Spleen (tissue), 11 donors: ENCODE measurements around the gene SLC25A29. TPM values are rescaled to one million over a fixed set of nuclear protein-coding genes. Genes with fewer than 3 reads are reported as not detected.
"Not testable (repeated sequence)": the region's sequence is repeated elsewhere in the genome, so short reads cannot be mapped to it uniquely, and the experiment has no call there.

Experiments
- DNase-seq: peaks from one replicate; pipeline ENCODE4 v3.0.0-alpha.2; 2020
- H3K27ac ChIP-seq, 8 donors: fragments of 200-600 bp; sonication (generic) in 7 of 8; 1 replicate in 4 of 8; 2 replicates in 4 of 8; pipeline versions ENCODE4 v1.5.0 to v1.8.0; 2016 to 2021; ENCODE audit warnings: inconsistent platforms in 4 of 8, mild to moderate bottlenecking in 4 of 8, moderate library complexity in 1 of 8
- H3K27me3 ChIP-seq, 7 donors: fragments of 200-600 bp; sonication (generic) in 6 of 7; replicated peaks in 1 of 7; 1 replicate in 4 of 7; 2 replicates in 3 of 7; pipeline versions ENCODE4 v1.5.0 to v1.8.0; 2016 to 2021; ENCODE audit warnings: inconsistent platforms in 3 of 7, mild to moderate bottlenecking in 1 of 7
- H3K36me3 ChIP-seq, 6 donors: fragments of 200-600 bp; sonication (generic) in 5 of 6; 1 replicate in 4 of 6; 2 replicates in 2 of 6; pipeline versions ENCODE4 v1.5.0 to v1.8.0; 2016 to 2021; ENCODE audit warnings: inconsistent platforms in 2 of 6
- H3K4me1 ChIP-seq, 6 donors: fragments of 200-600 bp; sonication (generic) in 5 of 6; 1 replicate in 3 of 6; 2 replicates in 3 of 6; pipeline versions ENCODE4 v1.5.0 to v1.8.0; 2016 to 2021; ENCODE audit warnings: inconsistent platforms in 3 of 6
- H3K4me3 ChIP-seq, 8 donors: fragments of 200-600 bp; sonication (generic) in 7 of 8; 1 replicate in 4 of 8; 2 replicates in 4 of 8; pipeline versions ENCODE4 v1.5.0 to v1.8.0; 2016 to 2021; ENCODE audit warnings: inconsistent platforms in 4 of 8, mild to moderate bottlenecking in 4 of 8, moderate library complexity in 2 of 8
- H3K9me3 ChIP-seq, 8 donors: fragments of 200-600 bp; sonication (generic) in 7 of 8; 1 replicate in 4 of 8; 2 replicates in 4 of 8; pipeline versions ENCODE4 v1.5.0 to v1.8.0; 2016 to 2021; ENCODE audit warnings: inconsistent platforms in 4 of 8
- CTCF ChIP-seq, 11 experiments: fragments of 200-600 bp in 7 of 11; fragments of 450-650 bp in 4 of 11; sonication (generic) in 4 of 11; IDR thresholded peaks in 8 of 11; conservative IDR thresholded peaks in 3 of 11; 1 replicate in 7 of 11; 2 replicates in 4 of 11; pipeline versions ENCODE4 v1.4.0 to v1.8.0; 2016 to 2021; ENCODE audit warnings: antibody characterized with exemption in 11 of 11, inconsistent platforms in 4 of 11, mild to moderate bottlenecking in 1 of 11
- POLR2A ChIP-seq, 3 donors: fragments of 450-650 bp; IDR thresholded peaks; one replicate each; pipeline ENCODE4 v1.5.1; 2017; ENCODE audit warnings: antibody characterized with exemption in 3 of 3, mild to moderate bottlenecking in 1 of 3
- POLR2AphosphoS5 ChIP-seq, 3 donors: sonication (generic); formaldehyde crosslinking; IDR thresholded peaks; one replicate each; pipeline ENCODE4 v1.5.1; 2017; ENCODE audit warnings: antibody characterized with exemption in 3 of 3
- whole genome bisulfite sequencing, 5 donors: extraction: QIAGEN DNeasy Blood & Tissue Kit in 3 of 5; methylation state at CpG; one replicate each; pipeline versions ENCODE4 v1.1.5 to v1.1.7; 2013 to 2018; 5-methylcytosine and 5-hydroxymethylcytosine counted together
- intact Hi-C: fragments of 100-400 bp; cut with DNase I; formaldehyde crosslinking; loops from one replicate; pipeline ENCODE4 v1.15.0; 2023; ENCODE audit warnings: low total_unique reads
- polyA plus RNA-seq, 3 donors: library from polyadenylated mRNA; stranded (reverse); fragments of 200-250 nt; gene quantifications; one replicate each; pipeline ENCODE4 v1.2.1, GENCODE V29; 2013
- total RNA-seq, 7 donors: library from RNA; depleted of rRNA in 3 of 7; stranded (reverse); fragments of >200 nt in 3 of 7; fragmentation: NEBNext Ultra II Directional in 4 of 7; extraction: Animal tissue kit (Norgen Biotek cat#: 25700) in 4 of 7; gene quantifications; one replicate each; pipeline versions ENCODE4 v1.1.0 to v1.2.1, GENCODE V29; 2016 to 2021
- donor health status: healthy with polysubstance abuse.
- donor health status: DM: no; HTN: no; CAD: no; lungs with moderate emphysema.
- donor health status: DM: no; HTN: no; CAD: no.
- donor health status: Bipolar disorder and iron deficiency.
- donor health status: healthy.
- donor health status: DM: no; HTN: no; CAD: no.
- donor health status: DM: yes; HTN: yes; CAD: no.

SLC25A29 gene
- total and polyA plus RNA-seq, 10 donors, result 19.6 to 52.9 (median 32.5) TPM

- H3K4me3 ChIP-seq, result no peak overlapping the region
- no peak overlapping the region for H3K27ac ChIP-seq
- H3K36me3 ChIP-seq, result peaks cover 0 to 22% (median 10%) of the 10 kb centered on the region in 6 donors
- peak; percentile 47 for DNase-seq
- intact Hi-C loops, result loop anchor here (10.0 kb wide), 1 partner anchor 86 kb away; the partner anchor contains the start of gene WDR25
- no peaks in the 10 kb centered on the region for H3K9me3 ChIP-seq
- TF ChIP-seq CTCF (IDR thresholded peaks at IDR 0.05 in 8 of 11, conservative IDR thresholded peaks at IDR 0.05 in 3 of 11) (no peak), POLR2AphosphoS5 (IDR thresholded peaks at IDR 0.05) (no peak), POLR2A (IDR thresholded peaks at IDR 0.05) (no peak)
- 80 to 90% (median 84%) methylated on average over 12 of the region's 12 CpGs for WGBS, 5 donors
- no peaks in the 10 kb centered on the region for H3K27me3 ChIP-seq
- H3K4me1 ChIP-seq, result peaks cover 7 to 58% (median 27%) of the 10 kb centered on the region in 6 donors
These were observed 17.7 kb downstream of the SLC25A29 start for GRCh38 chr14:100288382-100289185.

- WGBS, 5 donors, result 77 to 96% (median 94%) methylated on average over 4 to 8 of the region's 8 CpGs
- not testable (repeated sequence) for H3K9me3 ChIP-seq, H3K27ac ChIP-seq, DNase-seq, H3K27me3 ChIP-seq, H3K4me3 ChIP-seq
- Histone ChIP-seq H3K4me1 (peaks cover 7 to 55% (median 27%) of the 10 kb centered on the region in 6 donors), H3K36me3 (peaks cover 0 to 28% (median 10%) of the 10 kb centered on the region in 6 donors)
- intact Hi-C loops, result loop anchor here (10.0 kb wide), 1 partner anchor 87 kb away; the partner anchor contains the start of gene WDR25
These were observed 18.3 kb downstream of the SLC25A29 start for GRCh38 chr14:100287998-100288295.

- no peak for DNase-seq
- no peak overlapping the region for H3K27ac ChIP-seq
- TF ChIP-seq POLR2AphosphoS5 (IDR thresholded peaks at IDR 0.05) (no peak), POLR2A (IDR thresholded peaks at IDR 0.05) (no peak)
These were observed 18.8 kb downstream of the SLC25A29 start for GRCh38 chr14:100287202-100287997.

GRCh38 chr14:100286484-100287191 is 19.6 kb downstream of the SLC25A29 start:
- Histone ChIP-seq H3K4me3 (no peak overlapping the region), H3K36me3 (peaks cover 0 to 29% (median 3%) of the 10 kb centered on the region in 6 donors), H3K9me3 (no peaks in the 10 kb centered on the region), H3K4me1 (peaks cover 7 to 64% (median 27%) of the 10 kb centered on the region in 6 donors), H3K27me3 (no peaks in the 10 kb centered on the region), H3K27ac (no peak overlapping the region)
- intact Hi-C loops, result loop anchor here (10.0 kb wide), 1 partner anchor 88 kb away; the partner anchor contains the start of gene WDR25
- TF ChIP-seq POLR2AphosphoS5 (IDR thresholded peaks at IDR 0.05), result no peak
- no peak for DNase-seq
- WGBS, 5 donors, result 77 to 86% (median 81%) methylated on average over 8 to 10 of the region's 10 CpGs

More at GRCh38 chr14:100287202-100287997, 18.8 kb downstream of the SLC25A29 start:
- H3K9me3 ChIP-seq, result no peaks in the 10 kb centered on the region
- no peaks in the 10 kb centered on the region for H3K27me3 ChIP-seq
- intact Hi-C loops, result loop anchor here (10.0 kb wide), 1 partner anchor 87 kb away; the partner anchor contains the start of gene WDR25
- peaks cover 0 to 29% (median 7%) of the 10 kb centered on the region in 6 donors for H3K36me3 ChIP-seq
- H3K4me3 ChIP-seq, result no peak overlapping the region
- peaks cover 7 to 59% (median 27%) of the 10 kb centered on the region in 6 donors for H3K4me1 ChIP-seq
- WGBS, 5 donors, result 81 to 87% (median 84%) methylated on average over 10 to 12 of the region's 12 CpGs

- no peak for DNase-seq
- Histone ChIP-seq H3K4me1 (peaks cover 7 to 69% (median 27%) of the 10 kb centered on the region in 6 donors), H3K36me3 (peaks cover 0 to 29% (median 0%) of the 10 kb centered on the region in 6 donors), H3K4me3 (peak overlapping the region; percentile 59 to 91 (median 74)), H3K27ac (peak overlapping the region; percentile 77 to 97 (median 94)), H3K27me3 (no peaks in the 10 kb centered on the region), H3K9me3 (no peaks in the 10 kb centered on the region)
- intact Hi-C loops, result loop anchor here (10.0 kb wide), 1 partner anchor 89 kb away; the partner anchor contains the start of gene WDR25
- TF ChIP-seq POLR2A (IDR thresholded peaks at IDR 0.05) (no peak), POLR2AphosphoS5 (IDR thresholded peaks at IDR 0.05) (no peak), CTCF (IDR thresholded peaks at IDR 0.05 in 8 of 11, conservative IDR thresholded peaks at IDR 0.05 in 3 of 11) (no peak)
- WGBS, 5 donors, result 40 to 56% (median 42%) methylated on average over 10 to 13 of the region's 13 CpGs
These were observed 20.3 kb downstream of the SLC25A29 start for GRCh38 chr14:100285913-100286400.
